ENCODE measurements around the gene TBC1D5. TPM values are rescaled to one million over a fixed set of nuclear protein-coding genes. Genes with fewer than 3 reads are reported as not detected.

The TBC1D5 gene
- total RNA-seq, 1 experiment from 2014 or later = 26.1 TPM

- CTCF ChIA-PET = no interaction called here
- no peak for TF ChIP-seq ELF4 (CRISPR knock-in tag; IDR thresholded peaks at IDR 0.05; ENCODE audit: low read depth)
- TF ChIP-seq ZNF121 (CRISPR knock-in tag; IDR thresholded peaks at IDR 0.05) = no peak
- no peak for TF ChIP-seq ATF1 (CRISPR knock-in tag; IDR thresholded peaks at IDR 0.05)
- TF ChIP-seq NFYB (CRISPR knock-in tag; conservative IDR thresholded peaks at IDR 0.05; ENCODE audit: low read depth) = no peak
- no peak for TF ChIP-seq SP1 (CRISPR knock-in tag; conservative IDR thresholded peaks at IDR 0.05)
- no peak for TF ChIP-seq USF2 (CRISPR knock-in tag; IDR thresholded peaks at IDR 0.05)
- no peak for TF ChIP-seq ZSCAN18 (CRISPR knock-in tag; IDR thresholded peaks at IDR 0.05)
- no peak for TF ChIP-seq MXD4 (CRISPR knock-in tag; IDR thresholded peaks at IDR 0.05; ENCODE audit: borderline replicate concordance)
- TF ChIP-seq ZNF263 (CRISPR knock-in tag; IDR thresholded peaks at IDR 0.05; ENCODE audit: low read depth) = no peak
- no peak for TF ChIP-seq ZNF532 (CRISPR knock-in tag; IDR thresholded peaks at IDR 0.05; ENCODE audit: borderline replicate concordance)
- TF ChIP-seq ZMAT4 (CRISPR knock-in tag; IDR thresholded peaks at IDR 0.05) = no peak
- no peak for TF ChIP-seq ZNF219 (CRISPR knock-in tag; IDR thresholded peaks at IDR 0.05; ENCODE audit: borderline replicate concordance)
- no peak for TF ChIP-seq ZBTB43 (CRISPR knock-in tag; IDR thresholded peaks at IDR 0.05)
- TF ChIP-seq ETV6 (CRISPR knock-in tag; IDR thresholded peaks at IDR 0.05) = no peak
- TF ChIP-seq HMGXB4 (CRISPR knock-in tag; IDR thresholded peaks at IDR 0.05) = no peak
- no peak for TF ChIP-seq ZNF232 (CRISPR knock-in tag; IDR thresholded peaks at IDR 0.05)
- TF ChIP-seq ZBTB21 (CRISPR knock-in tag; IDR thresholded peaks at IDR 0.05; ENCODE audit: borderline replicate concordance) = no peak
- no peak for TF ChIP-seq TEAD1 (CRISPR knock-in tag; IDR thresholded peaks at IDR 0.05)
- TF ChIP-seq CBFB (CRISPR knock-in tag; IDR thresholded peaks at IDR 0.05; ENCODE audit: low read depth) = no peak
- no peak for TF ChIP-seq CDX4 (CRISPR knock-in tag; IDR thresholded peaks at IDR 0.05; ENCODE audit: borderline replicate concordance)
- Mint-ChIP-seq H3K27me3 (ENCODE audit: low read depth) (no peaks in the 10 kb centered on the region), H3K36me3 (no peaks in the 10 kb centered on the region), H3K27ac (no peak overlapping the region), H3K4me1 (peaks cover 5% of the 10 kb centered on the region; the same call in 1 of the 2 replicates), H3K4me3 (no peak overlapping the region), H3K9me3 (no peaks in the 10 kb centered on the region)
- ATAC-seq = no peak
- POLR2A ChIA-PET = no interaction called here
- no peak for DNase-seq (ENCODE audit: low spot score)
These were observed 426.5 kb downstream of the TBC1D5 start for GRCh38 chr3:17315897-17316296.

Measured in WTC11 (cell line).